ENCODE data around the gene MAP3K4.

The MAP3K4 gene

DNA sequence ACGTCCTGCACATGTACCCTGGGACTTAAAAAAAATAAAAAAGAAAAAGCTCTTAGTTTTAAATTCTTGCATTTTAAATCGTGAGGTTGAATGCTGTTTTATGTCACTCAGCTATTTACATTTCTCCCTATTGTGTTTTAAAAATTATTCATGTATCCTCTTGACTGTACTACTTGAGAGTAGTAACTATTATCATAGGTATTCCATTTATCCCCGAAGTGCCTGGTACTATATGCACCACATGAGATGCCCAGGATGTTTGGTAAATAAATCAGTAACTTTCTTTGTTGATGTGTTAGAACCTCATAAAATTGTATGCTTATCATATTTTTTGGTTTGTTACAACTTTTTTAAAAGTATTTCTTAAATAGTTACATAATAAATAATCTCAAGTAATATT, 18.4 kb downstream of the MAP3K4 start:
- no peak for DNase-seq

- no peak for DNase-seq
These were observed 18.8 kb downstream of the MAP3K4 start for GRCh38 chr6:161010418-161010817.

GRCh38 chr6:161011492-161012480, 20.2 kb downstream of the MAP3K4 start:
- no peak for DNase-seq

- DNase-seq: peak in 1 of 2 donors; percentile 5
These were observed 22.1 kb downstream of the MAP3K4 start for GRCh38 chr6:161013695-161014094.

- DNase-seq: no peak
These were observed 26.4 kb downstream of the MAP3K4 start for GRCh38 chr6:161017766-161018564.

- DNase-seq: no peak
These were observed 27.8 kb downstream of the MAP3K4 start for GRCh38 chr6:161019324-161019839.

DNA sequence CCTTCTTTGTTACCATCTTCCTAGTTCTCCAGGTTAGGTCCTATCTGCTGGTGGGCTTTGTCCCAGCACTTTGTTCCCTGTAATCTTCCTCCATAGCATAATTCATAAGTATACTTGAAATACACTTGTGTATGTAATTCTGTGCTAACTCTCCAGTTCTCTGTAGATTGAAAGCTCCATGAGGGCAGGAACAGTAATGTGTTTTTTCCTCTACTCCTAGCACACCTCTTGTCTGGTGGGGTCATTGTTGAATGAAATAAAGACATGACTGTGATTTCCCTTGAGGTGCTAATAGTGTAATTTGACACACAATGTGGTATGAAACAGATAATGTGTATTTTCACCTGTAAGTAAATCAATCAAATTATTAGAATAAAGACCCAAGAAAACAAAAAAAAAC, 30.0 kb downstream of the MAP3K4 start:
- DNase-seq: no peak

DNA sequence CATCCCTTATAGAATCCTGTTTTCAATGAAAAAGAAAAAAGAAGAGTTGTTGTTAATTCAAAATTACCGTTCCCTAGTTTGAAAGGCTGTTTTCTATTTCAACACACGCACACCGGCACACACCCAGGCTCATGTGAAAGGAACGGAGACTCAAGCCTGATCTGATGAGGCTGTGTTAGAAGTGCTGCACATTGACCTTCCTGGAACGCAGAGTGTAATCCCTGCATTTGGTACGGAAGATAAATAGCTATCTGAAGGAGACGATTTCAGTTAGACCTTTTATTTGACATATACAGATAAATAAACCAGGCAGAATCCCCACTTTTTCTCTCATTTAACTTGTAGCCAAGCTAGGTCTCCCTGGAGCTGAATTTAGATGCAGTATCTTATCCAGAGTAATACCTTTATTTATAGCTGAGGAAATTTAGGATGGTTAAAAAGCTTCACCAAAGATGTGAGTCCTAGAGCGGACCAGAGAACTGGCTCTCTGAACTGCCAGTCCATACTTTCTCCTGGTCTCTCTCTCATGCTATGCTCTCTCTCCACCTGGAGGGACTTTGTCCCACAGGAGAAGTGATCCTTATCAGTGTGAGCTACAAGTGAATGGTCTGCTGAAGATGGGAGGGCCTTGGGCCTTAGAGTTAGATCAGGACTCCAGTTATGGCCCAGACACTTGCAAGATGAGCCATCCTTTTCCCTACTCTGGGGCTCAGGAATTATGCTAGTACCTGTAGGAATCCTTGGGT, 30.6 kb downstream of the MAP3K4 start:
- no peak for DNase-seq

GRCh38 chr6:161023316-161023715, 31.7 kb downstream of the MAP3K4 start:
- DNase-seq: no peak

DNA sequence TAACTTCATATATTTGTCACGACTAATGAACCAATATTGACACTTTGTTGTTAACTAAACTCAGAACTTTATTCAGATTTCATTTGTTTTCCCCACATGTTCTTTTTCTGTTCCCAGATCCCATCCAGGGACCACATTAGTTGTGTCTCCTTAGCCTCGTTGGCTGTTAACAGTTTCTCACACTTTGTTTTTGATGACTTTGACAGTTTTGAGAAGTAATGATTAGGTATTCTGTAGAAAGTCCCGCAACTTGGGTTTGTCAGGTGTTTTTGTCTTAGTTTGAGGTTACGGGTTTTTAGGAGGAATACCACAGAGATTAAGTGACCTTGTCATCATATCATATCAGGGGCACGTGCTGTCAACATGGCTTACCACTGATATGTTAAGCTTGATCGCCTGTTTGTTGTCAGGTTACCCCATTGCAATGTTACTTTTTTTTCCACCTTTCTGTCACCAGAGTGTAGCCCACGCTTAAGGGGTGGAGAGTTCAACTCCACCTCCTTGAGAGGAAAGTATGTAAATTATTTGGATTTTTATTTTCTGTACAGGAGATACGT, 32.9 kb downstream of the MAP3K4 start:
- DNase-seq: no peak

DNA sequence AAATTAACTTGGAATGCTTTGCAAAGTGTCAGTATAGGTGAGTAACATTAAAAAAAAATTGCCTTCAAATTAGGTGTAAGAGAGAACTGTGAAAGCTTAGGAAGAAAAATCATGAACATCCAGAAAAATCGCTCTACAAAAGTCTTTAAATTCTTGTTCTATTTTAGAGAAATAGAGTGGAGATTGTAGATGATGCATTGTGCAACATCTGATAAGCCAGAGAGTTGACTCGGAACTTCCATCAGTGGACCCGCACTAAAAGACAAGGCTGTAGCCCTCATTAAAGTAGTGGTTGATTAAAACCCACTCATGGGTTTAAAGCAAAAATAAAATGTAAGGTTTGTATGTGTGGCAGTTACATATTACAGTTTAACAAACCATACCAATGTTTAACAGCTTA, 35.8 kb downstream of the MAP3K4 start:
- DNase-seq: no peak

DNA sequence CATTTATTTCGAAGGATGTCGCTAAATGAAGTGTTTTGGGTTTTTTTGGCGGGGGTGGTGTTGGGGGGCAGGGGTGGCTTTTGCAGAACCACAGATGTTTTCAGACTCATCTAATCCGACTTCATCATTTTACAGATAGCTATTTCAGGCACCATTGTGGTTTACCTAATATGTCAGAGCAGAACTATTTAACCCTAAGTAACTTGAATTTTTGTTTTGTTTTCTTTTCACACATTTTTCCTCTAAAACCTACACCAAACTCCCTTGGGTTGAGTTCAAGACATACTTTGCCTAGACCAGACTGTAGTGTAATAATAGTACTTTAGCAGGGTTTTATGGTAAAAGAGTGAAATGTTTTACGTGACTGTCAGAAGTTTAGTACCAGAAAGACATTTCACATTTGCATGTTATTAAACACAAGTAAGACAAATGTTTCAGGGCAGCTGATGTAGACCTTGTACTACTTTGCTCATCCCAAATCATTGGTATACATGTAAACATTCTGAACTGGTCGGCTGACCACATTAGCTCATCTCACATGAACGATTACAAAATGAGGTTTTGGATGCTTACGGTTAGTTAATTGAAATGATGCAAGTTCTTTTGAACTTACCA, 37.7 kb downstream of the MAP3K4 start:
- DNase-seq: no peak

GRCh38 chr6:161031721-161032495, 40.3 kb downstream of the MAP3K4 start:
- no peak for DNase-seq

DNA sequence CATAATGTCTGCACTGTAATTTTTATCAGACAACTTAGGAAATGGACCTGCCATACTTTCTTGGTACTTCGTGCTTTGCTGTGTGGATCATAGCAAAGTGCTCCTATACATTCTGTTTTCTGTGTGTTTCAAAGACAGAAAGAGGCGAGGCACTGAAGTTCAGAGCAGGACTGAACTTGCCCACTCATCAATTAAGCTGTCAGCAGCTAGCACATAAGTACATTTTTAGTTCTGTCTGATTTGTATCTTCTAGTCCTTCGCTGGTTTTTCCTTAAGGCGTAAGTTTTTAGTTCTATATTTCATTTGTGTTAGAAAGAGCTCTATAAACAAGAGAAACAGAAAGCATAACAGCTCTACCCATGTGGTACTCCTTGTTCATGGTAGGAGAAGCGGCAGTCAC, 42.1 kb downstream of the MAP3K4 start:
- no peak for DNase-seq

GRCh38 chr6:161035182-161035980, 43.8 kb downstream of the MAP3K4 start:
- DNase-seq: no peak

GRCh38 chr6:161035981-161036263, 44.4 kb downstream of the MAP3K4 start:
- DNase-seq: no peak

DNA sequence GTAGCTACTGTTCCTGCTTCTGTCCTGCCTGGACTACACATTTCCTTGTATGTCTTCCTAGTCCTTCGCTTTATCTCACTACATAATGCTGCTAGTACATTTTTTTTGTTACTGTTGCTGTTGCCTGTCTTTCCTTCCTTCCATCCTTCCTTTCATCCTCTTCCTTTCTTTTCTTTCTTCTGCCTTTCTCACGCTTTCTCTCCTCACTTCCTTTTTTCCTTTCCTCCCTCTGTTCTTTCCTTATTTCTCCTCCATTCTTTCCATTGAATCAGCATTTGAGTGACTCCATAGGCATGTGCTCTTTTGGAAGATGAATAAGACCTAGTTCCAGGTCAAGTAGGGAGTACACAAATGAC, 46.3 kb downstream of the MAP3K4 start:
- no peak for DNase-seq

DNA sequence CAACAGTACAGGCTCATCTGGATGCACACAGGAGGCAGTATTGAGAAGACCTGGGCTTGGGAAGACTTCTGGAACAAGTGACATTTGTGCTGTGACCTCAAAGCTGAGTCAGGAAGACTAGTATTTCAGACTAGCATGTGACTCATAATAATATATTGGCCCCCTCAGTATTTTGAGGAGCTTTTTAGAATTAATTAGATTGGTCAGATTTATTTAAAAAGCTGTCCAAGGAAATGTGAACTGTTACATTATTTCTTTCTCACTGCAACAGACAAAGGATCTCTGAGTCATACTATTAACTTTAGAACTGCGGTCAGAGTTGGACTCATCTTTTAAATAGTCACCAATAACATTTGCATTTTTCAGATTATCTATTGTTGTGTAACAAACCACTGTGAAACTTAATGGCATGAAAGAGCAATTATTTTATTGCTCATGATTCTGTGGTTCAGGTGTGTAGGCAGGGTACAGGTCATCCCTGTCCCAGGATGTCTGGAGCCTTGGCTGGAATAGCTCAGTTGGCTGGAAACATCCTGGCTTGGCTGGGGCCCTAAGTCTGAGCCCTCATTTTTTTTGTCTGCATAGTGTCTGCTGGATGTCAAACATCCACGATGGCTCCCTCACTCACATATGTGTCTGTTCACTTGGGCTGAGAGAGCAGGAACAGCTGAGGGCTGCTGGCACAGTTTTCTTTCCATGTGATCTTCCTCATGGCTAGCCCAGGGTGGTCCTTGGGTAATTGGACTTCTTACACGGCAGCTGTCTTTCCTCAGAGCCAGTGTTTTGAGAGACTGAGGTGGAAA, 46.9 kb downstream of the MAP3K4 start:
- no peak for DNase-seq

GRCh38 chr6:161041274-161041673, 49.7 kb downstream of the MAP3K4 start:
- DNase-seq: no peak

DNA sequence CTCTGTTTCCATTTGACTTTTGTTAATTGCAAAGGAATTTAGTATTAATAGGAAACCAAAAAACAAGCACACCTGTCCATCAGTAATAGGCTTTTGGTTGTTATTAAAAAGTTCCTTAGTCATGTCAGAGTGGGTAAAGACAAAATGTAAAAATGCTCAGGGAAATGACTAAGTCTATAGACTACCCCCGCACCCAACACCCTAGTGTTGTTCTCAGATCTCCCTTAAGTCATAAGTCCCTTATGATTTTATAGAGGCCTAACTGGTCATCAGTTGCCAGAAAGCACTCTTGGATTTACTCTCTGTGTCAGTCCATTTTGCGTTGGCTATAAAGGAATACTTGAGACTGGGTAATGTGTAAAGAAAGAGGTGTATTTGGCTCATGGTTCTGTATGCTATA, 52.8 kb downstream of the MAP3K4 start:
- no peak for DNase-seq
